Neural crest cell (in vitro differentiated cells): ENCODE measurements around the gene RPA3. TPM values are rescaled to one million over a fixed set of nuclear protein-coding genes. Genes with fewer than 3 reads are reported as not detected.
A peak's percentile ranks its signal among the peaks of the same experiment; 100 is the strongest.

ENCODE experiments used
- DNase-seq: peaks from one replicate; pipeline ENCODE4 v3.0.0; 2021; ENCODE audit warnings: low read depth, mixed read lengths, low spot score
- H3K27ac Mint-ChIP-seq: one replicate; pipeline ENCODE4 v1.8.0; 2021; ENCODE audit warnings: mild to moderate bottlenecking, mixed read lengths; ENCODE audit not compliant: unreplicated experiment
- H3K27me3 Mint-ChIP-seq: 2 replicates; pipeline ENCODE4 v1.8.0; 2021; ENCODE audit warnings: low read depth, mild to moderate bottlenecking, mixed read lengths
- H3K36me3 Mint-ChIP-seq: 2 replicates; pipeline ENCODE4 v1.8.0; 2021; ENCODE audit warnings: low read depth, mild to moderate bottlenecking, mixed read lengths
- H3K4me1 Mint-ChIP-seq: 2 replicates; pipeline ENCODE4 v1.8.0; 2021; ENCODE audit warnings: mixed read lengths
- H3K4me3 Mint-ChIP-seq: one replicate; pipeline ENCODE4 v1.8.0; 2021; ENCODE audit warnings: mild to moderate bottlenecking, mixed read lengths
- H3K9me3 Mint-ChIP-seq: 2 replicates; pipeline ENCODE4 v1.8.0; 2021; ENCODE audit warnings: mixed read lengths
- total RNA-seq: library from RNA; stranded (reverse); gene quantifications from 2 replicates; pipeline ENCODE4 v1.2.1, GENCODE V29; 2021
- TF ChIP-seq, protein P1 (sequence below): fragments of 200-600 bp; sonication (generic); conservative IDR thresholded peaks from 2 replicates; pipeline ENCODE4 v1.5.0; 2021; ENCODE audit warnings: antibody characterized with exemption, mild to moderate bottlenecking

Gene RPA3
- total RNA-seq, 1 donor from 2014 or later: 78.8 TPM

DNA sequence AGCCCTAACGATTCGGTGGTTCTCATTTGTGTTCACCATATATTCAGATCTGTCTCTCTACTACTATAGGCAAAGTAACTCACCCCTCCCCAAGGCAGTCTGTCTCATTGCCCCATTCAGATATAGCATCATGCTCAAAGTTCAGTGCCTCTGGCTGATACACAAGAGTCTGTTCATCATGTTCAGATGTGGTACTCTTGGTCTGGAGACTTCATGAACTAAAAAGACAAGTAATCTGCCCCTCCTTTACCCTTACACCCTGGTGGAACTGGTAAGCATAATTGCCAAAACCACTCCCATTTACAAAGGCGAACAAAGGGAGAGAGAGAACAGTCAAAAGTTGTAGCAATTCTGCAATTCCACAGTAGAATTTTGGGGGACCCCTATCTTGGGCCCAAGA lies 47.9 kb downstream of the RPA3 start:
- H3K4me1 Mint-ChIP-seq: peaks cover 3% of the 10 kb centered on the region

GRCh38 chr7:7668706-7669105 lies 49.7 kb downstream of the RPA3 start:
- DNase-seq: no peak
- Mint-ChIP-seq H3K4me3 (no peak overlapping the region), H3K27me3 (no peaks in the 10 kb centered on the region), H3K4me1 (peaks cover 13% of the 10 kb centered on the region), H3K27ac (no peak overlapping the region), H3K9me3 (peaks cover 7% of the 10 kb centered on the region), H3K36me3 (no peaks in the 10 kb centered on the region)
- TF ChIP-seq, protein P1, sequence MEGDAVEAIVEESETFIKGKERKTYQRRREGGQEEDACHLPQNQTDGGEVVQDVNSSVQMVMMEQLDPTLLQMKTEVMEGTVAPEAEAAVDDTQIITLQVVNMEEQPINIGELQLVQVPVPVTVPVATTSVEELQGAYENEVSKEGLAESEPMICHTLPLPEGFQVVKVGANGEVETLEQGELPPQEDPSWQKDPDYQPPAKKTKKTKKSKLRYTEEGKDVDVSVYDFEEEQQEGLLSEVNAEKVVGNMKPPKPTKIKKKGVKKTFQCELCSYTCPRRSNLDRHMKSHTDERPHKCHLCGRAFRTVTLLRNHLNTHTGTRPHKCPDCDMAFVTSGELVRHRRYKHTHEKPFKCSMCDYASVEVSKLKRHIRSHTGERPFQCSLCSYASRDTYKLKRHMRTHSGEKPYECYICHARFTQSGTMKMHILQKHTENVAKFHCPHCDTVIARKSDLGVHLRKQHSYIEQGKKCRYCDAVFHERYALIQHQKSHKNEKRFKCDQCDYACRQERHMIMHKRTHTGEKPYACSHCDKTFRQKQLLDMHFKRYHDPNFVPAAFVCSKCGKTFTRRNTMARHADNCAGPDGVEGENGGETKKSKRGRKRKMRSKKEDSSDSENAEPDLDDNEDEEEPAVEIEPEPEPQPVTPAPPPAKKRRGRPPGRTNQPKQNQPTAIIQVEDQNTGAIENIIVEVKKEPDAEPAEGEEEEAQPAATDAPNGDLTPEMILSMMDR: no peak

More for the DNA sequence above, 47.9 kb downstream of the RPA3 start:
- no peak overlapping the region for H3K4me3 Mint-ChIP-seq
- TF ChIP-seq, protein P1: no peak
- peaks cover 7% of the 10 kb centered on the region for H3K9me3 Mint-ChIP-seq
- no peak for DNase-seq
- H3K27ac Mint-ChIP-seq: no peak overlapping the region
- H3K36me3 Mint-ChIP-seq: no peaks in the 10 kb centered on the region
- no peaks in the 10 kb centered on the region for H3K27me3 Mint-ChIP-seq

DNA sequence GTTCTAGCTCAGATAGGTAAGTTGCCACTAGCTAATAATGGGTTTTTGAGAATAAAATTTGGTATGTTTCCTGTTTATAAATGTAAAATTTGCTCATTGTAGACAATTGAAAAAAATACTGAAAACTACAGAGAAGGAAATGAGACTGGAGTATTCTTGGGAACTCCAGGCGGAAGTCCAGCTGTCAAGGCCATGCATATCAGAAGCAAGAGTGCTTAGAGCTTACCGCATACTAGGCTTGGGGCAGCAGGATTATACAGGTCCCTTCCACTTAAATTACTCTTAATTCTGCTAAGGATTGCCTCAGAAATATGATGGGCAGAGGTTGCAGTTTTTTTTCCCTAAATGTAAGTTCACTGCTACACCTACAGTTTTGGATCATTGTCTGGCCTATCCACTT lies 51.2 kb downstream of the RPA3 start:
- Mint-ChIP-seq H3K4me1 (peaks cover 13% of the 10 kb centered on the region), H3K27ac (no peak overlapping the region), H3K4me3 (no peak overlapping the region), H3K9me3 (peaks cover 7% of the 10 kb centered on the region), H3K36me3 (no peaks in the 10 kb centered on the region), H3K27me3 (no peaks in the 10 kb centered on the region)
- DNase-seq: no peak
- TF ChIP-seq, protein P1: no peak

- TF ChIP-seq, protein P1: no peak
- no peak overlapping the region for H3K27ac Mint-ChIP-seq
- H3K9me3 Mint-ChIP-seq: peaks cover 2% of the 10 kb centered on the region
- H3K36me3 Mint-ChIP-seq: peaks cover 9% of the 10 kb centered on the region
- peaks cover 13% of the 10 kb centered on the region for H3K4me1 Mint-ChIP-seq
- H3K27me3 Mint-ChIP-seq: no peaks in the 10 kb centered on the region
- DNase-seq: no peak
- no peak overlapping the region for H3K4me3 Mint-ChIP-seq
Observed at GRCh38 chr7:7665031-7665430, 53.4 kb downstream of the RPA3 start.

GRCh38 chr7:7664291-7664690 lies 54.1 kb downstream of the RPA3 start:
- H3K27ac Mint-ChIP-seq: peak overlapping the region; percentile 9

More at GRCh38 chr7:7664291-7664690, 54.1 kb downstream of the RPA3 start:
- TF ChIP-seq, protein P1: no peak
- H3K4me1 Mint-ChIP-seq: peaks cover 13% of the 10 kb centered on the region
- DNase-seq: no peak
- peaks cover 6% of the 10 kb centered on the region for H3K9me3 Mint-ChIP-seq
- no peaks in the 10 kb centered on the region for H3K27me3 Mint-ChIP-seq
- peaks cover 15% of the 10 kb centered on the region for H3K36me3 Mint-ChIP-seq
- no peak overlapping the region for H3K4me3 Mint-ChIP-seq
